K562 (cell line): ENCODE results near the gene DCAKD.

Source experiments
- ATF3 ChIP-seq, 2 experiments: fragments of 450-650 bp in 1 of 2; sonication (generic) in 1 of 2; formaldehyde crosslinking in 1 of 2; IDR thresholded peaks in 1 of 2; conservative IDR thresholded peaks in 1 of 2; 2 replicates each; pipeline versions ENCODE4 v1.6.1 to v1.8.1; 2016 to 2023; ENCODE audit warnings: mild to moderate bottlenecking in 2 of 2, moderate library complexity in 2 of 2, inconsistent platforms in 1 of 2, missing genetic modification reagents in 1 of 2
- CREB5 ChIP-seq: fragments of 250-450 bp; sonication (Bioruptor Pico); IDR thresholded peaks from 2 replicates; pipeline ENCODE4 v1.5.0; 2020; ENCODE audit warnings: mild to moderate bottlenecking
- CTCF ChIP-seq, 3 experiments: IDR thresholded peaks in 2 of 3; conservative IDR thresholded peaks in 1 of 3; 2 replicates each; pipeline ENCODE4 v1.5.1; 2011 to 2012; ENCODE audit warnings: low read length in 3 of 3, mild to moderate bottlenecking in 3 of 3, control low read depth in 2 of 3, improper control_type of control experiment in 1 of 3, inconsistent platforms in 1 of 3, low read depth in 1 of 3, mixed read lengths in 1 of 3, moderate library complexity in 1 of 3; ENCODE audit not compliant: insufficient read depth in 2 of 3
- KLF13 ChIP-seq: fragments of 450-650 bp; IDR thresholded peaks from 2 replicates; pipeline ENCODE4 v1.6.1; 2016; ENCODE audit warnings: missing genetic modification characterization, low read depth, mild to moderate bottlenecking, missing compliant biosample characterization, moderate library complexity, borderline replicate concordance
- NCOA6 ChIP-seq: fragments of 450-650 bp; IDR thresholded peaks from 2 replicates; pipeline ENCODE4 v1.6.1; 2017; ENCODE audit warnings: mild to moderate bottlenecking
- ZC3H4 ChIP-seq: sonication (generic); formaldehyde crosslinking; IDR thresholded peaks from 2 replicates; pipeline ENCODE4 v1.9.0; 2021; ENCODE audit warnings: missing genetic modification reagents, borderline replicate concordance
- ZNF584 ChIP-seq: fragments of 200-800 bp; sonication (Bioruptor generic); IDR thresholded peaks from 2 replicates; pipeline ENCODE4 v1.6.1; 2016; ENCODE audit warnings: low read depth, mild to moderate bottlenecking, missing genetic modification characterization, missing compliant biosample characterization

GRCh38 chr17:45022288-45022648, 29.2 kb downstream of the DCAKD start:
- TF ChIP-seq ZC3H4 (CRISPR knock-in tag) (no peak), ZNF584 (no peak), CREB5 (CRISPR knock-in tag) (no peak), CTCF (IDR thresholded peaks at IDR 0.05 in 2 of 3, conservative IDR thresholded peaks at IDR 0.05 in 1 of 3; ENCODE audit: insufficient read depth in 2 of 3, low read depth in 1 of 3, low read length in 3 of 3) (no peak), ATF3 (IDR thresholded peaks at IDR 0.05) (no peak), ATF3 (CRISPR knock-in tag; conservative IDR thresholded peaks at IDR 0.05) (no peak), KLF13 (no peak), NCOA6 (no peak)
